Fibroblast of the aortic adventitia (primary cell): ENCODE data around the gene B9D1. TPM values are rescaled to one million over a fixed set of nuclear protein-coding genes. Genes with fewer than 3 reads are reported as not detected.
A peak's percentile ranks its signal among the peaks of the same experiment; 100 is the strongest.

Source experiments
- DNase-seq: peaks from one replicate; pipeline ENCODE4 v3.0.0-alpha.2; 2010; ENCODE audit warnings: low read depth
- H3K4me3 ChIP-seq: 2 replicates; pipeline ENCODE4 v1.5.1; 2011; ENCODE audit warnings: low read depth, mild to moderate bottlenecking, control low read depth, low read length, moderate library complexity
- CTCF ChIP-seq: IDR thresholded peaks from 2 replicates; pipeline ENCODE4 v1.5.1; 2011; ENCODE audit warnings: mild to moderate bottlenecking, low read length, control low read depth, inconsistent platforms; ENCODE audit not compliant: insufficient read depth
- total RNA-seq: library from RNA; depleted of rRNA; stranded (reverse); fragments of >200 nt; gene quantifications from 2 replicates; pipeline ENCODE4 v1.2.3, GENCODE V29; 2012; ENCODE audit warnings: low replicate concordance

The B9D1 gene
- total RNA-seq, 1 donor = 19.9 TPM

GRCh38 chr17:19348081-19348650 lies 14.4 kb downstream of the B9D1 start:
- no peak for TF ChIP-seq CTCF
- no peak for DNase-seq
- H3K4me3 ChIP-seq = no peak overlapping the region

GRCh38 chr17:19347323-19348080 lies 15.0 kb downstream of the B9D1 start:
- no peak for TF ChIP-seq CTCF
- no peak overlapping the region for H3K4me3 ChIP-seq
- DNase-seq = no peak

- TF ChIP-seq CTCF = no peak
- DNase-seq = peak; percentile 93
- H3K4me3 ChIP-seq = no peak overlapping the region
These were observed 15.9 kb downstream of the B9D1 start for GRCh38 chr17:19346351-19347255.

GRCh38 chr17:19345486-19346350 lies 16.8 kb downstream of the B9D1 start:
- DNase-seq = no peak
- no peak for TF ChIP-seq CTCF

GRCh38 chr17:19345067-19345460 lies 17.5 kb downstream of the B9D1 start:
- TF ChIP-seq CTCF = no peak
- DNase-seq = no peak
- no peak overlapping the region for H3K4me3 ChIP-seq

More at GRCh38 chr17:19345486-19346350, 16.8 kb downstream of the B9D1 start:
- no peak overlapping the region for H3K4me3 ChIP-seq
